HCT116 (cell line): ENCODE results near the gene TIGIT. TPM values are rescaled to one million over a fixed set of nuclear protein-coding genes. Genes with fewer than 3 reads are reported as not detected.

ENCODE experiments used
- ATAC-seq: fragments of 200-7000 bp; cut with Tn5 transposase; 2 replicates; pipeline ENCODE4 v1.9.1; 2020; ENCODE audit warnings: mild to moderate bottlenecking, moderate library complexity
- BruUV-seq: library from RNA; stranded (reverse); fragments of 400-500 nt; replicated peaks from 2 replicates; lab custom pipeline; 2021; lab: Mats Ljungman, UMichigan
- CTCF ChIA-PET: fragments of 300-600 bp; sonication (Branson Sonifier 250); formaldehyde crosslinking; loops from one replicate; lab custom pipeline; 2021; ENCODE audit warnings: antibody characterized with exemption; lab: Charles Lee
- POLR2A ChIA-PET: fragments of 300-600, 350-600 bp; sonication (Branson Sonifier 250); formaldehyde crosslinking; loops from one replicate; lab custom pipeline; 2021; ENCODE audit warnings: antibody characterized with exemption; lab: Charles Lee
- RAD21 ChIA-PET, 2 experiments: fragments of 300-600 bp; sonication (Branson Sonifier 250); formaldehyde crosslinking; loops; one replicate each; lab custom pipeline; 2023; ENCODE audit warnings: low total read pairs in 2 of 2; ENCODE audit not compliant: uncharacterized antibody in 2 of 2, unreplicated experiment in 2 of 2, low non-redundant PET in 1 of 2; lab: Charles Lee
- DNase-seq: peaks from one replicate; pipeline ENCODE4 v3.0.0-alpha.2; 2010; ENCODE audit warnings: low read depth, low spot score
- H2AFZ ChIP-seq: fragments of 200-600 bp; shearing (Covaris generic), sonication (generic); 2 replicates; pipeline ENCODE4 v1.6.1; 2017; ENCODE audit warnings: low read depth, mixed run types, mixed read lengths, antibody characterized with exemption, low read length; ENCODE audit not compliant: poor library complexity, severe bottlenecking
- H3K27ac ChIP-seq: 2 replicates; pipeline ENCODE4 v1.5.1; 2012; ENCODE audit warnings: low read depth, low read length
- H3K27me3 ChIP-seq: fragments of 200-600 bp; sonication (generic); 2 replicates; pipeline ENCODE4 v1.6.1; 2016; ENCODE audit warnings: mixed run types, low read length, mixed read lengths; ENCODE audit not compliant: insufficient read depth
- H3K36me3 ChIP-seq, 2 experiments: fragments of 200-500 bp in 1 of 2; fragments of 200-600 bp in 1 of 2; sonication (Bioruptor generic) in 1 of 2; sonication (generic) in 1 of 2; 2 replicates each; pipeline versions ENCODE4 v1.5.1 to v1.6.1; 2014 to 2016; ENCODE audit warnings: low read length in 2 of 2, inconsistent platforms in 1 of 2, mixed read lengths in 1 of 2, mixed run types in 1 of 2; ENCODE audit not compliant: insufficient read depth in 2 of 2, control insufficient read depth in 1 of 2
- H3K4me1 ChIP-seq, 2 experiments: fragments of 200-600 bp in 1 of 2; sonication (generic) in 1 of 2; 2 replicates each; pipeline versions ENCODE4 v1.5.1 to v1.6.1; 2012 to 2017; ENCODE audit warnings: low read length in 2 of 2, inconsistent platforms in 1 of 2, mild to moderate bottlenecking in 1 of 2, mixed read lengths in 1 of 2, mixed run types in 1 of 2, moderate library complexity in 1 of 2; ENCODE audit not compliant: insufficient read depth in 2 of 2, control insufficient read depth in 1 of 2
- H3K4me2 ChIP-seq: fragments of 200-600 bp; sonication (generic); 2 replicates; pipeline ENCODE4 v1.6.1; 2017; ENCODE audit warnings: mixed run types, low read length, mixed read lengths
- H3K4me3 ChIP-seq, 2 experiments: fragments of 200-600 bp in 1 of 2; sonication (generic) in 1 of 2; replicated peaks in 1 of 2; 2 replicates each; pipeline ENCODE4 v1.5.1; 2011 to 2016; ENCODE audit warnings: low read length in 2 of 2, control low read depth in 1 of 2, low read depth in 1 of 2, mild to moderate bottlenecking in 1 of 2, mixed read lengths in 1 of 2, mixed run types in 1 of 2
- H3K79me2 ChIP-seq: fragments of 200-600 bp; sonication (generic); 2 replicates; pipeline ENCODE4 v1.6.1; 2017; ENCODE audit warnings: mild to moderate bottlenecking, mixed run types, low read length, moderate library complexity, mixed read lengths; ENCODE audit not compliant: insufficient read depth
- H3K9ac ChIP-seq: fragments of 200-600 bp; sonication (generic); 2 replicates; pipeline ENCODE4 v1.6.1; 2016; ENCODE audit warnings: low read length, mixed read lengths
- H3K9me2 ChIP-seq: fragments of 200-600 bp; sonication (generic), shearing (Covaris generic); 2 replicates; pipeline ENCODE4 v1.6.1; 2017; ENCODE audit warnings: mixed run types, mild to moderate bottlenecking, moderate library complexity; ENCODE audit not compliant: insufficient read depth
- H3K9me3 ChIP-seq, 2 experiments: fragments of 200-500 bp in 1 of 2; fragments of 200-600 bp in 1 of 2; sonication (Bioruptor generic) in 1 of 2; sonication (generic) in 1 of 2; 2 replicates each; pipeline ENCODE4 v1.6.1; 2014 to 2017; ENCODE audit warnings: low read length in 2 of 2, mixed read lengths in 2 of 2, inconsistent platforms in 1 of 2, low read depth in 1 of 2, mild to moderate bottlenecking in 1 of 2, mixed run types in 1 of 2, moderate library complexity in 1 of 2; ENCODE audit not compliant: control insufficient read depth in 1 of 2, insufficient read depth in 1 of 2
- H4K20me1 ChIP-seq: fragments of 200-600 bp; sonication (generic), shearing (Covaris generic); 2 replicates; pipeline ENCODE4 v1.6.1; 2017; ENCODE audit warnings: mixed run types, mild to moderate bottlenecking, moderate library complexity; ENCODE audit not compliant: insufficient read depth
- ATF3 ChIP-seq: IDR thresholded peaks from 2 replicates; pipeline ENCODE4 v1.6.1; 2012
- CEBPB ChIP-seq: IDR thresholded peaks from 2 replicates; pipeline ENCODE4 v1.6.1; 2012; ENCODE audit warnings: low read depth
- EGR1 ChIP-seq: IDR thresholded peaks from 2 replicates; pipeline ENCODE4 v1.6.1; 2012; ENCODE audit warnings: low read depth
- ELF1 ChIP-seq: IDR thresholded peaks from 2 replicates; pipeline ENCODE4 v1.6.1; 2012; ENCODE audit warnings: low read depth, borderline replicate concordance
- EZH2 ChIP-seq: fragments of 200-600 bp; sonication (generic); IDR thresholded peaks from 2 replicates; pipeline ENCODE4 v1.6.1; 2017; ENCODE audit warnings: antibody characterized with exemption, mixed run types
- EZH2phosphoT487 ChIP-seq: fragments of 200-600 bp; IDR thresholded peaks from 2 replicates; pipeline ENCODE4 v1.6.1; 2018; ENCODE audit warnings: antibody characterized with exemption, borderline replicate concordance
- FOSL1 ChIP-seq: IDR thresholded peaks from 2 replicates; pipeline ENCODE4 v1.6.1; 2012; ENCODE audit warnings: low read depth
- JUND ChIP-seq: IDR thresholded peaks from 2 replicates; pipeline ENCODE4 v1.6.1; 2012
- POLR2A ChIP-seq: IDR thresholded peaks from 2 replicates; pipeline ENCODE4 v1.7.0; 2011; ENCODE audit warnings: borderline replicate concordance; ENCODE audit not compliant: insufficient read depth, insufficient read length; ENCODE audit errors: extremely low read depth
- SRF ChIP-seq: IDR thresholded peaks from 2 replicates; pipeline ENCODE4 v1.6.1; 2012; ENCODE audit warnings: low read depth
- TCF7L2 ChIP-seq: IDR thresholded peaks from 2 replicates; pipeline ENCODE4 v1.7.0; 2011; ENCODE audit warnings: borderline replicate concordance, inconsistent platforms; ENCODE audit not compliant: insufficient read depth, insufficient read length; ENCODE audit errors: extremely low read depth
- YY1 ChIP-seq: IDR thresholded peaks from 2 replicates; pipeline ENCODE4 v1.6.1; 2011; ENCODE audit warnings: low read length, low read depth, moderate library complexity, mild to moderate bottlenecking; ENCODE audit not compliant: insufficient replicate concordance; ENCODE audit errors: extremely low read depth
- intact Hi-C: fragments of 100-400 bp; cut with micrococcal nuclease; formaldehyde crosslinking; loops from 2 replicates; pipeline ENCODE4 v1.10.0; 2022
- total RNA-seq: library from RNA; stranded (reverse); gene quantifications from one replicate; pipeline ENCODE4 v1.2.1, GENCODE V29; 2021; ENCODE audit not compliant: unreplicated experiment

TIGIT gene
- total RNA-seq, 1 experiment from 2014 or later, result 0.07 TPM

- ChIA-PET CTCF (no interaction called here), RAD21 (no interaction called here)
- peaks cover 11% of the 10 kb centered on the region for H3K79me2 ChIP-seq
- no peak overlapping the region for H3K4me3 ChIP-seq
- H2AFZ ChIP-seq, result no peak overlapping the region
- BruUV-seq, result no TSS peak
- no peaks in the 10 kb centered on the region; the same call in 1 of the 2 replicates for H4K20me1 ChIP-seq
- no peaks in the 10 kb centered on the region; a peak in 1 of 4 replicates for H3K36me3 ChIP-seq
- H3K9ac ChIP-seq, result no peak overlapping the region
- ATAC-seq, result no peak
- intact Hi-C loops, result no loop called here
- no peaks in the 10 kb centered on the region for H3K9me3 ChIP-seq
- TF ChIP-seq ATF3, result no peak
- TF ChIP-seq YY1, result no peak
- TF ChIP-seq FOSL1, result no peak
- no peak for TF ChIP-seq EGR1
- TF ChIP-seq EZH2phosphoT487, result no peak
- no peak for TF ChIP-seq SRF
- TF ChIP-seq, all 23 proteins: peak for 0
- H3K4me2 ChIP-seq, result no peak overlapping the region
- POLR2A ChIA-PET, result no interaction called here
- no peaks in the 10 kb centered on the region for H3K4me1 ChIP-seq
- H3K27me3 ChIP-seq, result no peaks in the 10 kb centered on the region
- no peaks in the 10 kb centered on the region for H3K9me2 ChIP-seq
- no peak for DNase-seq
- H3K27ac ChIP-seq, result no peak overlapping the region
Measured at GRCh38 chr3:114318295-114318694, 24.5 kb downstream of the TIGIT start.

DNA sequence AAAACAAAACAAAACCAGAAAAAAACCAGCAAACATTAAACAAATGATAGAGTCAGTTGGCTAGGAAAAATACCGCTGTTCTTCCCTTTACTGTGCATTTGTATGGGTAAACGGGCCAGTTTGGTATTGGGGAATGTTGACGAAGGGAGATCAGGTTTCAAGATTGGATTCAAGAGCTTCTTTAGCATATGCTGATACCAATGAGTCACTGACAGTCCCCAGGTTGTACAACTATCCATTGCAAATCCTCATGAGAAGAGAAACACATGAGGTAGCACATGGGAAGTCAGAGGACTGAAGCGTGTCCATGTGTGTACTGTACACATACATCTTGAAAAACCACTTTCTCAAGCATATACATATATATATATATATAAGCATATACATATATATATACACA is 25.6 kb downstream of the TIGIT start:
- H2AFZ ChIP-seq, result no peak overlapping the region
- intact Hi-C loops, result no loop called here
- DNase-seq, result no peak
- no TSS peak for BruUV-seq
- POLR2A ChIA-PET, result no interaction called here
- ATAC-seq, result no peak
- H3K9me2 ChIP-seq, result no peaks in the 10 kb centered on the region
- H3K27ac ChIP-seq, result no peak overlapping the region
- no peaks in the 10 kb centered on the region for H3K27me3 ChIP-seq
- no peak overlapping the region for H3K4me2 ChIP-seq
- H3K9ac ChIP-seq, result no peak overlapping the region
- RAD21 ChIA-PET, result no interaction called here
- H3K4me1 ChIP-seq, result no peaks in the 10 kb centered on the region
- no peak overlapping the region for H3K4me3 ChIP-seq
- CTCF ChIA-PET, result interaction anchor here (1.3 kb wide), 1 partner anchor 18 kb away, joined by 4 read pairs; no protein-coding TSS in a partner anchor
- peaks cover 11% of the 10 kb centered on the region for H3K79me2 ChIP-seq
- H4K20me1 ChIP-seq, result no peaks in the 10 kb centered on the region; the same call in 1 of the 2 replicates
- no peak for TF ChIP-seq JUND
- TF ChIP-seq ELF1, result no peak
- no peak for TF ChIP-seq ATF3
- no peak for TF ChIP-seq POLR2A
- no peak for TF ChIP-seq EZH2
- TF ChIP-seq CEBPB, result no peak
- TF ChIP-seq FOSL1, result no peak
- TF ChIP-seq TCF7L2, result no peak
- TF ChIP-seq SRF, result no peak
- no peak for TF ChIP-seq EZH2phosphoT487
- H3K9me3 ChIP-seq, result no peaks in the 10 kb centered on the region
- H3K36me3 ChIP-seq, result no peaks in the 10 kb centered on the region; a peak in 1 of 4 replicates
